AG10803 (cell line): ENCODE results near the gene ECE2.
"Not testable (repeated sequence)": the region's sequence is repeated elsewhere in the genome, so short reads cannot be mapped to it uniquely, and the experiment has no call there.

Experiments
- DNase-seq: peaks from one replicate; pipeline ENCODE4 v3.0.0; 2010; ENCODE audit warnings: low read depth
- H3K4me3 ChIP-seq: 2 replicates; pipeline ENCODE4 v1.5.1; 2011; ENCODE audit warnings: mild to moderate bottlenecking, low read length, control low read depth
- CTCF ChIP-seq: conservative IDR thresholded peaks from 2 replicates; pipeline ENCODE4 v1.5.1; 2011; ENCODE audit warnings: mild to moderate bottlenecking, low read length, control low read depth, inconsistent platforms

Gene ECE2

DNA sequence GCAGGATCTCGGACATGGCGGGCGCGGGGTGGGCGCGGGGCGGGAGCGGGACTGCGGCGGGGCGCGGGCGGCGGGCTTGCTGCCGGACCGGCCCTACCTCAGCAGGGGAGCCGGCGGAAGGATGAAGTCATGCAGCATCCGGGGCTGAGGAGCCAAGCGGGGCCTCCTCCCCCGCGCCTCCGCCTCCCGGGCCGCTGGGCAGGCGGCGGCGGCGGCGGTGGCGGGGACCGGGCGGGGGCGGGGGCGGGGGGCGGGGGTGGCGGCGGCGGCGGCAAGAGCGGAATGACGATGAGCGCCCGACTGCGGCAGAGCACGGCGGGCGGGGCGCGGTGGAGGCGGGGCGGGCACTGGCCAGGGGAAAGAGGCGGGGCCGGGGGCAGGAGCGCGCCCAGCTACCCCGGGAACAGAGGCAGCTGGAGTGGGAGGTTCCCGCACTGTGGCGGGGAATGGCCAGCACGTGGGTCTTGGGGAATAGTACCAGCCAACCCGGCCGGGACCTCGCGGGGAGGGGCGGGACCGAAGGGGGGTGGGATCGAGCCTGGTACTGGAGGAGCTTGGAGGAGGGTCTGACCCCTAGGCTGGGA is 14.5 kb upstream of the ECE2 start, which contains the start of gene CAMK2N2:
Gene CAMK2N2 (minus strand): TSS at position 284 of the 584 bp plus-strand sequence. CDS start 268 bp downstream, at position 16.
- peak; percentile 25 for DNase-seq
- peak within 1 kb of the TSS; percentile 51 for H3K4me3 ChIP-seq
- no peak for TF ChIP-seq CTCF

GRCh38 chr3:184261854-184262763 is 13.7 kb upstream of the ECE2 start:
- DNase-seq: no peak
- peak overlapping the region; percentile 51 for H3K4me3 ChIP-seq
- TF ChIP-seq CTCF: no peak

- TF ChIP-seq CTCF: no peak
- DNase-seq: no peak
- no peak overlapping the region for H3K4me3 ChIP-seq
Observed at GRCh38 chr3:184262764-184263179, 13.1 kb upstream of the ECE2 start.

GRCh38 chr3:184267249-184267648 is 8.6 kb upstream of the ECE2 start:
- not testable (repeated sequence) for H3K4me3 ChIP-seq, DNase-seq

DNA sequence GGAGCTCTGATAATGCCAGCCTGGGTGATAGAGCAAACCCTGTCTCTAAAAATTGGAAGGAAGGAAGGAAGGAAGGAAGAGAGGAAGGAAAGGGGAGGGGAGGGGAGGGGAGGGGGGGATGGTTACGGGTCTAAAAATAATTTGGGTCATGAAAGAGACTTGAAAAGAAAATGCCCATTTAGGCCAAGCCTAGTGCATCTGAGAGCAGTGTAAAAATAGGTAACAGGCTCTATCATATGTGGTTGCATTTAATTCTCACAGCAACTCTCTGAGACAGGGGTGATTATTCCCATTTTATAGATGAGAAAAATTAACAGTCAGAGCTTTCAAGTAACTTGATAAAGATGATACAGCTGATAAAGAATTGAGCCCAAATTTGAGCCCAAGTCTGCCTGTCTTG is 3.6 kb upstream of the ECE2 start:
- H3K4me3 ChIP-seq: no peak overlapping the region
- no peak for TF ChIP-seq CTCF
- no peak for DNase-seq

GRCh38 chr3:184275381-184275701 is 481 bp upstream of the ECE2 start:
- DNase-seq: no peak
- no peak for TF ChIP-seq CTCF
- no peak overlapping the region for H3K4me3 ChIP-seq

GRCh38 chr3:184277366-184277765 is 1.5 kb downstream of the ECE2 start:
- no peak for DNase-seq
- TF ChIP-seq CTCF: no peak

More at GRCh38 chr3:184277366-184277765, 1.5 kb downstream of the ECE2 start:
- no peak overlapping the region for H3K4me3 ChIP-seq
